Liver (tissue), 2 donors: Measurements from ENCODE around the gene PPP6R1.

Experiments
- TF ChIP-seq, protein P1 (sequence below): IDR thresholded peaks from 2 replicates; pipeline ENCODE4 v1.6.1; 2016; ENCODE audit warnings: antibody characterized with exemption, mild to moderate bottlenecking
- TF ChIP-seq, protein P2 (sequence below): fragments of 150-350 bp; IDR thresholded peaks from 2 replicates; pipeline ENCODE4 v1.5.1; 2017; ENCODE audit warnings: improper control_type of control experiment, low read depth, low read length; ENCODE audit not compliant: missing input control
- donor health status: healthy.

DNA sequence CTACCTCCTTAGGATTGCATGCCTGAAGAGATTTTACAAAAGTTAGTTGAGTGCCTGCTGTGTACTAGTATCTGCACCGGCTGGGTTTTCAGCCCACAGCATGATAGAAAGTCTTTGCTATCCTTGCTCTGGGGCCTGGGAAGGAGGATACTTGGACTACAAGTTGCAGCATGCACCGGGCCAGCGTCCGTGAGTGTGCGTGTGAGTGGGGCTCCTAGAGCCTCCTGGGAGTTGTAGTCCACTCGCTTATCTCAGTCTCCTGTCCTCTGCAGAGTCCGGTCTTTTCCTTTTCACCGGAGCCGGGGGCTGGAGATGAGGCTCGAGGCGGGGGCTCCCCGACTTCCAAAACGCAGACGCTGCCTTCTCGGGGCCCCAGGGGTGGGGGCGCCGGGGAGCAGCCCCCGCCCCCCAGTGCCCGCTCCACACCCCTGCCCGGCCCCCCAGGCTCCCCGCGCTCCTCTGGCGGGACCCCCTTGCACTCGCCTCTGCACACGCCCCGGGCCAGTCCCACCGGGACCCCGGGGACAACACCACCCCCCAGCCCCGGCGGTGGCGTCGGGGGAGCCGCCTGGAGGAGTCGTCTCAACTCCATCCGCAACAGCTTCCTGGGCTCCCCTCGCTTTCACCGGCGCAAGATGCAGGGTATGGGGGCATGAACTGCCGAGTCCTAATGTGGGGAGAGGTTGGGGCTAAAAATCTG is 45.6 kb upstream of the PPP6R1 start:
- TF ChIP-seq, protein P1, sequence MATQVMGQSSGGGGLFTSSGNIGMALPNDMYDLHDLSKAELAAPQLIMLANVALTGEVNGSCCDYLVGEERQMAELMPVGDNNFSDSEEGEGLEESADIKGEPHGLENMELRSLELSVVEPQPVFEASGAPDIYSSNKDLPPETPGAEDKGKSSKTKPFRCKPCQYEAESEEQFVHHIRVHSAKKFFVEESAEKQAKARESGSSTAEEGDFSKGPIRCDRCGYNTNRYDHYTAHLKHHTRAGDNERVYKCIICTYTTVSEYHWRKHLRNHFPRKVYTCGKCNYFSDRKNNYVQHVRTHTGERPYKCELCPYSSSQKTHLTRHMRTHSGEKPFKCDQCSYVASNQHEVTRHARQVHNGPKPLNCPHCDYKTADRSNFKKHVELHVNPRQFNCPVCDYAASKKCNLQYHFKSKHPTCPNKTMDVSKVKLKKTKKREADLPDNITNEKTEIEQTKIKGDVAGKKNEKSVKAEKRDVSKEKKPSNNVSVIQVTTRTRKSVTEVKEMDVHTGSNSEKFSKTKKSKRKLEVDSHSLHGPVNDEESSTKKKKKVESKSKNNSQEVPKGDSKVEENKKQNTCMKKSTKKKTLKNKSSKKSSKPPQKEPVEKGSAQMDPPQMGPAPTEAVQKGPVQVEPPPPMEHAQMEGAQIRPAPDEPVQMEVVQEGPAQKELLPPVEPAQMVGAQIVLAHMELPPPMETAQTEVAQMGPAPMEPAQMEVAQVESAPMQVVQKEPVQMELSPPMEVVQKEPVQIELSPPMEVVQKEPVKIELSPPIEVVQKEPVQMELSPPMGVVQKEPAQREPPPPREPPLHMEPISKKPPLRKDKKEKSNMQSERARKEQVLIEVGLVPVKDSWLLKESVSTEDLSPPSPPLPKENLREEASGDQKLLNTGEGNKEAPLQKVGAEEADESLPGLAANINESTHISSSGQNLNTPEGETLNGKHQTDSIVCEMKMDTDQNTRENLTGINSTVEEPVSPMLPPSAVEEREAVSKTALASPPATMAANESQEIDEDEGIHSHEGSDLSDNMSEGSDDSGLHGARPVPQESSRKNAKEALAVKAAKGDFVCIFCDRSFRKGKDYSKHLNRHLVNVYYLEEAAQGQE: no peak
- TF ChIP-seq, protein P2, sequence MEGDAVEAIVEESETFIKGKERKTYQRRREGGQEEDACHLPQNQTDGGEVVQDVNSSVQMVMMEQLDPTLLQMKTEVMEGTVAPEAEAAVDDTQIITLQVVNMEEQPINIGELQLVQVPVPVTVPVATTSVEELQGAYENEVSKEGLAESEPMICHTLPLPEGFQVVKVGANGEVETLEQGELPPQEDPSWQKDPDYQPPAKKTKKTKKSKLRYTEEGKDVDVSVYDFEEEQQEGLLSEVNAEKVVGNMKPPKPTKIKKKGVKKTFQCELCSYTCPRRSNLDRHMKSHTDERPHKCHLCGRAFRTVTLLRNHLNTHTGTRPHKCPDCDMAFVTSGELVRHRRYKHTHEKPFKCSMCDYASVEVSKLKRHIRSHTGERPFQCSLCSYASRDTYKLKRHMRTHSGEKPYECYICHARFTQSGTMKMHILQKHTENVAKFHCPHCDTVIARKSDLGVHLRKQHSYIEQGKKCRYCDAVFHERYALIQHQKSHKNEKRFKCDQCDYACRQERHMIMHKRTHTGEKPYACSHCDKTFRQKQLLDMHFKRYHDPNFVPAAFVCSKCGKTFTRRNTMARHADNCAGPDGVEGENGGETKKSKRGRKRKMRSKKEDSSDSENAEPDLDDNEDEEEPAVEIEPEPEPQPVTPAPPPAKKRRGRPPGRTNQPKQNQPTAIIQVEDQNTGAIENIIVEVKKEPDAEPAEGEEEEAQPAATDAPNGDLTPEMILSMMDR: no peak
